Measurements from ENCODE around the gene CYB5D1. TPM values are rescaled to one million over a fixed set of nuclear protein-coding genes. Genes with fewer than 3 reads are reported as not detected.
"Not testable (repeated sequence)": the region's sequence is repeated elsewhere in the genome, so short reads cannot be mapped to it uniquely, and the experiment has no call there.

Gene CYB5D1, protein sequence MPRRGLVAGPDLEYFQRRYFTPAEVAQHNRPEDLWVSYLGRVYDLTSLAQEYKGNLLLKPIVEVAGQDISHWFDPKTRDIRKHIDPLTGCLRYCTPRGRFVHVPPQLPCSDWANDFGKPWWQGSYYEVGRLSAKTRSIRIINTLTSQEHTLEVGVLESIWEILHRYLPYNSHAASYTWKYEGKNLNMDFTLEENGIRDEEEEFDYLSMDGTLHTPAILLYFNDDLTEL
- total RNA-seq, result 10 to 100 TPM in 1 of 2 donors, 1 to 10 TPM in 1; 9.9 to 10.1 TPM
- polyA plus RNA-seq (ENCODE audit: insufficient read depth, low read depth, low replicate concordance), result 12.8 TPM
- long read RNA-seq, donor 1, result 0 reads
- long read RNA-seq, donor 2, partial matches to known transcripts, result 0 of 2 reads
- long read RNA-seq, donor 2, other reads (novel, unspliced or antisense), result 0 of 2 reads

DNA sequence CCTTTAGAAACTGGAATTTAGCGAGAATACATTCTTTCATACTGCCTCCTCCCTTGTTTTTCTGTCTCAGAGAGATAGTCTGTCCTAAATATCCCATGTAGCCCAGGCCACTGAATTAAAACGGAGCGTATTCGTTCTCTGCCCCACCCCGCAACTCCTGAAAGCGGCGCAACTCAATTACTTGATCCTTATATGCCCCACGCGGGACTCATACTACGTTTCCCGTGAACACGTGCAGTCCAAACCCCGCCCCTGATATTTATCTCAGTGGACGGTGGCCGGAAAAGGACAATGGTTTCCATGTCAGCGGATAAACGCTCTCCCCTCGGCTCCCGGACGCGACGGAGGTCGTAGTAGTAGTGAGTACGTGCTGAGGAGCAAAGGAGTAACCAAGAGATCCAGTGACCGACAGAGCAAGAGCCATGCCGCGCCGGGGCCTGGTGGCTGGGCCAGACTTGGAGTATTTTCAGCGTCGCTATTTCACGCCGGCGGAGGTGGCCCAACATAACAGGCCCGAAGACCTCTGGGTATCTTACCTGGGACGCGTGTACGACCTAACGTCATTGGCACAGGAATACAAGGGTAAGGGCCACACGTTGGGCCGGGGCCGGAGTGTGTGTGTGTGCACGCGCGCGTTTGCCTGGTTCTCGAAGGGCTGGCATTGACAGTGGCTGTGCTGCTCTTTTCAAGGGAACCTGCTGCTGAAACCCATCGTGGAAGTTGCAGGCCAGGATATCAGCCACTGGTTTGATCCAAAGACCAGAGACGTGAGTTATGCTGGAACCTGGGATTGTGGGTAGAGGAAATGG, at the start of gene CYB5D1:
CYB5D1 (plus strand) TSS at position 291 of the 809 bp plus-strand sequence; CDS start at position 423, 132 bp downstream.
- Histone ChIP-seq H3K27me3 (no peaks in the 10 kb centered on the region), H3K9me3 (no peaks in the 10 kb centered on the region), H3K4me1 (peaks cover 21% of the 10 kb centered on the region), H3K27ac (peak within 1 kb of the TSS; percentile 84 to 98), H3K36me3 (ENCODE audit: low read depth, missing control alignments) (no peaks in the 10 kb centered on the region), H3K4me3 (peak within 1 kb of the TSS; percentile 66 to 68)
- TF ChIP-seq, protein P1, sequence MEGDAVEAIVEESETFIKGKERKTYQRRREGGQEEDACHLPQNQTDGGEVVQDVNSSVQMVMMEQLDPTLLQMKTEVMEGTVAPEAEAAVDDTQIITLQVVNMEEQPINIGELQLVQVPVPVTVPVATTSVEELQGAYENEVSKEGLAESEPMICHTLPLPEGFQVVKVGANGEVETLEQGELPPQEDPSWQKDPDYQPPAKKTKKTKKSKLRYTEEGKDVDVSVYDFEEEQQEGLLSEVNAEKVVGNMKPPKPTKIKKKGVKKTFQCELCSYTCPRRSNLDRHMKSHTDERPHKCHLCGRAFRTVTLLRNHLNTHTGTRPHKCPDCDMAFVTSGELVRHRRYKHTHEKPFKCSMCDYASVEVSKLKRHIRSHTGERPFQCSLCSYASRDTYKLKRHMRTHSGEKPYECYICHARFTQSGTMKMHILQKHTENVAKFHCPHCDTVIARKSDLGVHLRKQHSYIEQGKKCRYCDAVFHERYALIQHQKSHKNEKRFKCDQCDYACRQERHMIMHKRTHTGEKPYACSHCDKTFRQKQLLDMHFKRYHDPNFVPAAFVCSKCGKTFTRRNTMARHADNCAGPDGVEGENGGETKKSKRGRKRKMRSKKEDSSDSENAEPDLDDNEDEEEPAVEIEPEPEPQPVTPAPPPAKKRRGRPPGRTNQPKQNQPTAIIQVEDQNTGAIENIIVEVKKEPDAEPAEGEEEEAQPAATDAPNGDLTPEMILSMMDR (IDR thresholded peaks at IDR 0.05), result no peak
- no peak for TF ChIP-seq POLR2A (IDR thresholded peaks at IDR 0.05)
- intact Hi-C loops (cut with DNase I; ENCODE audit: low total_unique reads), result no loop called here
- DNase-seq, result peak; percentile 97
- WGBS, 2 donors, result 3 to 5% methylated on average over 31 to 48 of the region's 48 CpGs

DNA sequence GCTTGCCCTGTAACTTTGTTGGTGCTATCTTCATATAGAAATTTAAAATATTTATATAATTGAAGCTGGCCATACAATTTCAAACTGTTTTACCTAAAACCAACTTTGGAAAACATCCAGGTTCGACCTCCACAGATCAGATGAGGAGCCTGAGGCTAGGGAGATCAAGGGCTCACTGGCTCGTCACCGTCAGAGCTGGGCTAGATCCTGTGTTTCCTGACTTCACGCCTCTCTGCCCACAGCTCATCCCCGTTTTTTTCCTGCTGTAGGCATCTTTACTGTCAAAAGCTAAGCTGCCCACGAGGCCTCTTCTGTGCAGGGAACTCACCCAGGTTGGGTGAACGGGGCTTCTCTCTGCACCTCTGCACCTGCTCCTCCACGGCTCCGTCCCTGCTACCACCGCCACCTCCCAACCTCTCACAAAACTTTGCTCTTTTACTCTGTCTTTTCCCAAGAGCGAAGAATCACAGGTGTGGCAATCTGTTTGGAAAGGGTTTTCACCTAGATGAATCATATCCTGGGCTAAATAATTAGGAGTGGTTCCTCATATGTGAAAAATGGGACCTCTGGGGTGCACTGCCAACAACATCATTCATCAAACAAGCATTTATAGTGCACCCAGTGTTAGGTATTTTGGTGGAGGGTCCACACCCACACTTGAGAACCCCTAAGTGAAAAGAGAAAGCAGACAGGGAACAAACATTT, 48.6 kb upstream of the CYB5D1 start:
- TF ChIP-seq POLR2A (IDR thresholded peaks at IDR 0.05), result no peak
- TF ChIP-seq, protein P1 (IDR thresholded peaks at IDR 0.05), result no peak

DNA sequence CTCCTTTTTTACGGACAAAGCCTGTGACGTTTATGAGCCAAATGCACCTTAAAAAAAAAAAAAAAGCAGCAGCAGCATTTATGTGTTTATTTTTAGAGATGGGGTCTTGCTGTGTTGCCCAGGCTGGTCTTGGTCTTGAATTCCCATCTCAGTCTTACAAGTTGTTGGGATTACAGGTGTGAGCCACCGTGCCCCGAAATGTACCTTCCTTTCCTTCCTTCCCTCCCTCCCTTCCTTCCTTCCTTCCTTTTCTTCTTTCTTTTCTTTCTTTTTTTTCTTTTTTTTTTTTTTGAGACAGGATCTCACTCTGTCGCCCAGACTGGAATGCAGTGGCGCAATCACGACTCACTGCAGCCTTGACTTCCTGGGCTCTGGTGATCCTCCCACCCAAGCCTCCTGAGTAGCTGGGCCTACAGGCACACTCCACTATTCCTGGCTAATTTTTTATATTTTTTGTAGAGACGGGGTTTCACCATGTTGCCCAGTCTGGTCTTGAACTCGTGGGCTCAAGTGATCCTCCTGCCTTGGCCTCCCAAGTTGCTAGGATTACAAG, 47.9 kb upstream of the CYB5D1 start:
- 82 to 84% methylated on average over 9 of the region's 9 CpGs for WGBS, 2 donors
- H3K27ac ChIP-seq; H3K27me3 ChIP-seq; H3K4me3 ChIP-seq; intact Hi-C loops (cut with DNase I; ENCODE audit: low total_unique reads); H3K36me3 ChIP-seq (ENCODE audit: low read depth, missing control alignments); DNase-seq; H3K9me3 ChIP-seq; H3K4me1 ChIP-seq: not testable (repeated sequence)

More for the DNA sequence above, 48.6 kb upstream of the CYB5D1 start:
- Histone ChIP-seq H3K9me3 (no peaks in the 10 kb centered on the region), H3K4me1 (no peaks in the 10 kb centered on the region), H3K36me3 (ENCODE audit: low read depth, missing control alignments) (no peaks in the 10 kb centered on the region), H3K27me3 (no peaks in the 10 kb centered on the region), H3K4me3 (no peak overlapping the region), H3K27ac (no peak overlapping the region)
- intact Hi-C loops (cut with DNase I; ENCODE audit: low total_unique reads), result no loop called here
- no peak for DNase-seq
- 81 to 84% methylated on average over 11 of the region's 11 CpGs for WGBS, 2 donors

DNA sequence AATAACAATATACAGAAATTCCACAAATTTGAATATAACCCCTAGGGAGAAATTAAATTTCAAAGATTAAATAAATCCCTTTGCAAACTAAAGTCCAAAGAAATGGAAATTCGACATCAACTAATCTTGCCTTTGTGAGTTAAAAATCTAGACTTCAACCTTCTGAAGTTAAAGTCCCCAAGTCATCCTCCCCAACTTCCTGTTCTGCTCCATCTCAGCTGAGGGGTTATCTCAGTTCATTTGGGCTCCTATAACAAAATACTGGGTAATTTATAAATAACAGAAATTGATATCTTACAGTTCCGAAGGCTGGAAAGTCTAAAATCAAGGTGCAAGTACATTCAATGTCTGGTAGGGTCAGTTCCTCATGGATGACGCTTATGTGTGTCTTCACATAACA, 46.6 kb upstream of the CYB5D1 start:
- TF ChIP-seq POLR2A (IDR thresholded peaks at IDR 0.05), result no peak
- intact Hi-C loops (cut with DNase I; ENCODE audit: low total_unique reads), result no loop called here
- no peaks in the 10 kb centered on the region for H3K36me3 ChIP-seq (ENCODE audit: low read depth, missing control alignments)
- no peaks in the 10 kb centered on the region for H3K9me3 ChIP-seq
- WGBS, 2 donors, result 84 to 88% methylated on average over 3 of the region's 3 CpGs
- no peaks in the 10 kb centered on the region for H3K4me1 ChIP-seq
- H3K27me3 ChIP-seq, result no peaks in the 10 kb centered on the region
- H3K27ac ChIP-seq, result no peak overlapping the region
- H3K4me3 ChIP-seq, result no peak overlapping the region
- DNase-seq, result no peak

DNA sequence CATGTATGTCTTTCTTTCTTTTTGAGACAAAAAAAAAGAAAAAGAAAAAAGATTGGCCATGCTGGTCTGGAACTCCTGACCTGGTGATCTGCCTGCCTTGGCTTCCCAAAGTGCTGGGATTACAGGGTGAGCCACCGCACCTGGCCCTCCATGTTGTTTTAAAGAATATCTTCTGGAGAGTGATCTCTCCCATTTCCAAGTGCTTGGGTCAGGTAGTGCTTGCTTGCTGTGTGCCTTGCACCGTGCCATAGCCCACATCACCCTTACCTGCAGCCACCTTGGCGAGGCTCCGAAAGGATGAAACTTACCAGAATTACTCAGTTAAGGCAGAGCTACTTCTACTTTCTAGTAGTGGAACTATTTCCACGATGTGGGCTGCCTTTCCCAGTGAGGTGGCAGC, 42.8 kb upstream of the CYB5D1 start:
- H3K27me3 ChIP-seq, result no peaks in the 10 kb centered on the region
- no peak overlapping the region for H3K27ac ChIP-seq
- no peak for DNase-seq
- no peaks in the 10 kb centered on the region for H3K4me1 ChIP-seq
- 88 to 93% methylated on average over 5 of the region's 5 CpGs for WGBS, 2 donors
- TF ChIP-seq, protein P1 (IDR thresholded peaks at IDR 0.05), result no peak
- TF ChIP-seq POLR2A (IDR thresholded peaks at IDR 0.05), result no peak
- no peaks in the 10 kb centered on the region for H3K9me3 ChIP-seq
- H3K36me3 ChIP-seq (ENCODE audit: low read depth, missing control alignments), result no peaks in the 10 kb centered on the region
- H3K4me3 ChIP-seq, result no peak overlapping the region
- intact Hi-C loops (cut with DNase I; ENCODE audit: low total_unique reads), result no loop called here
